GM23248 (cell line): ENCODE results near the gene IL7R. TPM values are rescaled to one million over a fixed set of nuclear protein-coding genes. Genes with fewer than 3 reads are reported as not detected.

Source experiments
- DNase-seq: peaks from one replicate; pipeline ENCODE4 v3.0.0-alpha.2; 2015
- H2AFZ ChIP-seq: fragments of 200-600 bp; sonication (generic); 2 replicates; pipeline ENCODE4 v1.6.1; 2016; ENCODE audit warnings: antibody characterized with exemption
- H3F3A ChIP-seq: fragments of 200-600 bp; sonication (generic); 2 replicates; pipeline ENCODE4 v1.6.1; 2016; ENCODE audit warnings: mild to moderate bottlenecking, antibody characterized with exemption, mixed run types; ENCODE audit not compliant: insufficient read depth
- H3K27ac ChIP-seq: fragments of 200-600 bp; sonication (generic); 2 replicates; pipeline ENCODE4 v1.5.1; 2016; ENCODE audit warnings: mild to moderate bottlenecking
- H3K27me3 ChIP-seq: fragments of 200-600 bp; sonication (generic); replicated peaks from 2 replicates; pipeline ENCODE4 v1.6.1; 2016; ENCODE audit warnings: mild to moderate bottlenecking; ENCODE audit not compliant: insufficient read depth
- H3K36me3 ChIP-seq: fragments of 200-600 bp; sonication (generic); 2 replicates; pipeline ENCODE4 v1.6.1; 2016; ENCODE audit warnings: low read depth, mild to moderate bottlenecking
- H3K4me1 ChIP-seq: fragments of 200-600 bp; sonication (generic); 2 replicates; pipeline ENCODE4 v1.6.1; 2016; ENCODE audit warnings: mild to moderate bottlenecking; ENCODE audit not compliant: insufficient read depth
- H3K4me2 ChIP-seq: fragments of 200-600 bp; sonication (generic); one replicate; pipeline ENCODE4 v1.6.1; 2016; ENCODE audit warnings: mild to moderate bottlenecking; ENCODE audit not compliant: unreplicated experiment
- H3K4me3 ChIP-seq: fragments of 200-600 bp; sonication (generic); 2 replicates; pipeline ENCODE4 v1.5.1; 2016; ENCODE audit warnings: mild to moderate bottlenecking
- H3K79me2 ChIP-seq: fragments of 200-600 bp; sonication (generic); 2 replicates; pipeline ENCODE4 v1.6.1; 2016; ENCODE audit warnings: mild to moderate bottlenecking; ENCODE audit not compliant: insufficient read depth
- H3K9ac ChIP-seq: fragments of 200-600 bp; sonication (generic); 2 replicates; pipeline ENCODE4 v1.6.1; 2016; ENCODE audit warnings: mild to moderate bottlenecking
- H3K9me2 ChIP-seq: fragments of 200-600 bp; sonication (generic); 2 replicates; pipeline ENCODE4 v1.6.1; 2016; ENCODE audit warnings: mixed run types, mild to moderate bottlenecking, moderate library complexity; ENCODE audit not compliant: insufficient read depth
- H3K9me3 ChIP-seq: fragments of 200-600 bp; sonication (generic); one replicate; pipeline ENCODE4 v1.6.1; 2017; ENCODE audit warnings: low read depth
- H4K20me1 ChIP-seq: fragments of 200-600 bp; sonication (generic); 2 replicates; pipeline ENCODE4 v1.6.0; 2016; ENCODE audit not compliant: insufficient read depth
- EZH2 ChIP-seq: fragments of 200-600 bp; sonication (generic); IDR thresholded peaks from 2 replicates; pipeline ENCODE4 v1.6.1; 2018; ENCODE audit warnings: antibody characterized with exemption, mild to moderate bottlenecking; ENCODE audit not compliant: insufficient read depth, poor library complexity, severe bottlenecking
- EZH2phosphoT487 ChIP-seq: fragments of 200-600 bp; sonication (generic); IDR thresholded peaks from 2 replicates; pipeline ENCODE4 v1.6.1; 2018; ENCODE audit warnings: antibody characterized with exemption, moderate library complexity, mild to moderate bottlenecking, low read depth; ENCODE audit not compliant: insufficient read depth
- WGBS, 2 experiments: methylation state at CpG; one replicate each; pipeline ENCODE4 v1.1.6; 2015 to 2017; ENCODE audit warnings: low lambda C conversion rate in 2 of 2, low coverage in 1 of 2; ENCODE audit errors: missing lambda C conversion rate in 2 of 2; 5-methylcytosine and 5-hydroxymethylcytosine counted together
- in situ Hi-C: fragments of 300-500 bp; cut with MboI; formaldehyde crosslinking; loops from 2 replicates; pipeline ENCODE4 v1.15.0; 2020
- polyA plus RNA-seq: library from polyadenylated mRNA; unstranded; fragments of >200 nt; fragmentation: Nextera tagmentation; extraction: Ambion mirVana; gene quantifications from 2 replicates; pipeline ENCODE4 v1.2.1, GENCODE V29; 2016
- total RNA-seq: library from RNA; depleted of rRNA; stranded (reverse); fragments of >200 nt; shearing (Covaris generic); gene quantifications from 2 replicates; pipeline ENCODE4 v1.2.3, GENCODE V29; 2014

Gene IL7R
- total and polyA plus RNA-seq, 2 experiments from 2014 or later, result 10.9 to 16.9 TPM

GRCh38 chr5:35894131-35894530, 37.4 kb downstream of the IL7R start:
- H3K9ac ChIP-seq, result no peak overlapping the region
- H3K27ac ChIP-seq, result no peak overlapping the region
- DNase-seq, result no peak
- TF ChIP-seq EZH2 (no peak), EZH2phosphoT487 (no peak)
- no peaks in the 10 kb centered on the region for H4K20me1 ChIP-seq
- peaks cover 4% of the 10 kb centered on the region; the same call in 1 of the 2 replicates for H3K4me1 ChIP-seq
- 79 to 81% methylated on average over 5 of the region's 5 CpGs for WGBS, 2 experiments
- no peak overlapping the region for H2AFZ ChIP-seq
- H3K9me2 ChIP-seq, result no peaks in the 10 kb centered on the region
- H3K9me3 ChIP-seq, result no peaks in the 10 kb centered on the region
- H3F3A ChIP-seq, result 0 out of 2 replicates have a peak, but pooled peaks cover 4% of the 10 kb centered on the region
- in situ Hi-C loops, result no loop called here
- H3K36me3 ChIP-seq, result no peaks in the 10 kb centered on the region
- H3K4me2 ChIP-seq, result no peak overlapping the region
- no peaks in the 10 kb centered on the region for H3K79me2 ChIP-seq
- H3K4me3 ChIP-seq, result no peak overlapping the region
- H3K27me3 ChIP-seq, result no peaks in the 10 kb centered on the region

GRCh38 chr5:35898952-35899660, 42.4 kb downstream of the IL7R start:
- no peaks in the 10 kb centered on the region for H3K9me3 ChIP-seq
- WGBS, 2 experiments, result 61 to 62% methylated on average over 7 of the region's 7 CpGs
- in situ Hi-C loops, result no loop called here
- H2AFZ ChIP-seq, result peak overlapping the region; percentile 17; the same call in 1 of the 2 replicates
- H3K4me1 ChIP-seq, result peaks cover 7% of the 10 kb centered on the region; the same call in 1 of the 2 replicates
- no peak overlapping the region for H3K4me3 ChIP-seq
- TF ChIP-seq EZH2phosphoT487 (no peak), EZH2 (no peak)
- 0 out of 2 replicates have a peak, but pooled peaks cover 9% of the 10 kb centered on the region for H3F3A ChIP-seq
- H3K27ac ChIP-seq, result no peak overlapping the region
- H3K9me2 ChIP-seq, result no peaks in the 10 kb centered on the region
- DNase-seq, result no peak
- H3K27me3 ChIP-seq, result no peaks in the 10 kb centered on the region
- no peaks in the 10 kb centered on the region for H3K79me2 ChIP-seq
- H3K36me3 ChIP-seq, result no peaks in the 10 kb centered on the region
- no peak overlapping the region for H3K4me2 ChIP-seq
- no peak overlapping the region for H3K9ac ChIP-seq
- H4K20me1 ChIP-seq, result no peaks in the 10 kb centered on the region

- Histone ChIP-seq H2AFZ (no peak overlapping the region), H3K9me3 (no peaks in the 10 kb centered on the region), H3K36me3 (no peaks in the 10 kb centered on the region), H4K20me1 (no peaks in the 10 kb centered on the region), H3K4me1 (peaks cover 7% of the 10 kb centered on the region; the same call in 1 of the 2 replicates), H3K9ac (no peak overlapping the region), H3K4me2 (no peak overlapping the region), H3K79me2 (no peaks in the 10 kb centered on the region), H3K27me3 (no peaks in the 10 kb centered on the region), H3F3A (0 out of 2 replicates have a peak, but pooled peaks cover 9% of the 10 kb centered on the region), H3K9me2 (no peaks in the 10 kb centered on the region), H3K27ac (no peak overlapping the region), H3K4me3 (no peak overlapping the region)
- no peak for TF ChIP-seq EZH2phosphoT487
- no peak for TF ChIP-seq EZH2
- 64 to 66% methylated on average over 3 of the region's 3 CpGs for WGBS, 2 experiments
- in situ Hi-C loops, result no loop called here
- DNase-seq, result no peak
Measured at GRCh38 chr5:35899800-35900199, 43.1 kb downstream of the IL7R start.

DNA sequence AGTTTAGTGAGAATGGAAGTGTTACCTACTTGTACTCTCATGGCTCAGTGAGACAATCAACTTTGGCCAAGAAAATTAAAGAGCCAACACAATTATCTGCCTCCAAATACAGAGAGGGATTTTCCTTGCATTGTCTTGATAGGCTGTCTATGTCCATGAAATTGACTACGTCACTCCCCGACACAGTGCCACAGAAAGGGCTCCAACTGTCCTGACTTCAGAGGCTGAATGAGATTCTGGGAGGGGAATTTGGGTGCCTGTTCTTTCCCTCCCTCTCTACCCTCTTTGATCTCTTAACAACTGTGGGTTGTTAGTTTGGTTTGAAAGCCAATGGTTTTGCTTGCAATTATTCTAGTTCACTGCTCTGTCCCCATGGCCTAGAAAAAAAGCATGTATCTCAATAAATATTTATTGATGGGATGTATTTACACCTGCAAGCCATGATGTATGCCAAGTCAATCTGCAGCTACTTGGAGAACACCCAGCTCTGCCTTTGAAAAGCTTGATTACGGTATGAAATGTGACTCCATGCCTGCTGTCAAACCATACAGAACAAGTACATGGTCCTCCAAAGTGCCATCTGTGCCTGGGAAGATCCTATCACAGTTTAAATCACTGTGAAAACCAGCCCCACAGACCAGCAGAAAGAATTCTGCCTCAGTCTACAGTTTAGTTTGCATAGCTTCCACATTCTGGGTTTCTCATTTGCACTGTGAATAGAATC, 44.4 kb downstream of the IL7R start:
- in situ Hi-C loops, result no loop called here
- H3K9me2 ChIP-seq, result no peaks in the 10 kb centered on the region
- 0 out of 2 replicates have a peak, but pooled peaks cover 9% of the 10 kb centered on the region for H3F3A ChIP-seq
- H3K4me2 ChIP-seq, result no peak overlapping the region
- H3K9ac ChIP-seq, result no peak overlapping the region
- H3K27me3 ChIP-seq, result no peaks in the 10 kb centered on the region
- H3K79me2 ChIP-seq, result no peaks in the 10 kb centered on the region
- peaks cover 7% of the 10 kb centered on the region; the same call in 1 of the 2 replicates for H3K4me1 ChIP-seq
- no peaks in the 10 kb centered on the region for H3K9me3 ChIP-seq
- H3K36me3 ChIP-seq, result no peaks in the 10 kb centered on the region
- WGBS, 2 experiments, result 90 to 98% methylated on average over 3 of the region's 3 CpGs
- H3K27ac ChIP-seq, result no peak overlapping the region
- no peak overlapping the region for H3K4me3 ChIP-seq
- TF ChIP-seq EZH2 (no peak), EZH2phosphoT487 (no peak)
- no peak overlapping the region for H2AFZ ChIP-seq
- no peaks in the 10 kb centered on the region for H4K20me1 ChIP-seq
- DNase-seq, result no peak
